T-helper 22 cell (primary cell): ENCODE data around the gene TOX2.

Source experiments
- DNase-seq: peaks from one replicate; pipeline ENCODE4 v3.0.0-alpha.2; 2020; ENCODE audit warnings: low read depth

Gene TOX2

DNA sequence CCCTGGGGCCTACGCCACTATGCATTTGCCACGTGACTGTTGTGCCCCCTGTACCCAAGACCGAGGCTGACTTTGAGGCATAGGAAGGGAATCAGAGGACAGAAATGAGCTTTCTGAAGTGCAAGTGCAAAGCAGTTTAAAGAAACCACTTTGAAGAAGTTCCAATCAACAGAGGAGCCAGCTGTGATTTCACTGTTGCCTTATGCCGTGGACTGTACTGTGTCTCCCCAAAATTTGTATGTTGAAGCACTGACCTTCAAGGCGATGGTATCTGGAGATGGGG is 161.2 kb downstream of the TOX2 start:
- DNase-seq, result no peak

DNA sequence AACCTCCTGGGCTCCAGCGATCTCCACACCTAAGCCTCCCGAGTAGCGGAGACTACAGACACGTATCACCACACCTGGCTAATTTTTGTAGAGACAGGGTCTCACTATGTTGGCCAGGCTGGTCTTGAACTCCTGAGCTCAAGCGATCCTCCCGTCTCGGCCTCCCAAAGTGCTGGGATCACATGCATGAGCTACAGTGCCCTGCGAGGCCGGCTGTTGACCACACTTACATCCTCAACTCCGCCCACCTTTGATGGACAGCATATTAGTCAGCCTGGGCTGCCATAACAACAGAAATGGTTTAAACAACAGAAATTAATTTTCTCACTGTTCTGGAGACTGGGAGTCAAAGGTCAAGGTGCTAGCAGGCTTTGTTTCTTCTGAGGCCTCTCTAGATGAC is 164.6 kb downstream of the TOX2 start:
- no peak for DNase-seq

- no peak for DNase-seq
Measured at GRCh38 chr20:44080064-44080463, 165.4 kb downstream of the TOX2 start.

- peak; percentile 34 for DNase-seq
Measured at GRCh38 chr20:44080646-44081267, 166.1 kb downstream of the TOX2 start.

- DNase-seq, result no peak
Measured at GRCh38 chr20:44081476-44081875, 166.8 kb downstream of the TOX2 start.

DNA sequence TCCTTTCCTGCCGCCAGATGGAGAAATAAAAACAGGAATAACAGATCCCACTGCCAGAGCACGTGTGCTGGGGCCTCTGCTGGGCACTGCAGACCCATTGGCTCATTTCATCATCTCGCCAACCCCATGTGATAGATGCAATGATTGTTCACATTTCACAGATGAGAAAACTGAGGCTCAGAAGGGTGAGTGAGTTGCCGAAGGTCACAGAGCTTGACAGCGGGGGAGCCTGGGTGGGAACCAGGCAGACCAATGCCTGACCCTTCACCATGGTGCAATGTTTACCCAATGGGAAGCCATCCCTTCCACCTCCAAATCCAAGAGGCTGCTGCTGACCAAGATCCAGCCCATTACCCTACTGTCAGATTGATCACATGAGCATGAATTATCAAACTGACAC is 167.2 kb downstream of the TOX2 start:
- no peak for DNase-seq

DNA sequence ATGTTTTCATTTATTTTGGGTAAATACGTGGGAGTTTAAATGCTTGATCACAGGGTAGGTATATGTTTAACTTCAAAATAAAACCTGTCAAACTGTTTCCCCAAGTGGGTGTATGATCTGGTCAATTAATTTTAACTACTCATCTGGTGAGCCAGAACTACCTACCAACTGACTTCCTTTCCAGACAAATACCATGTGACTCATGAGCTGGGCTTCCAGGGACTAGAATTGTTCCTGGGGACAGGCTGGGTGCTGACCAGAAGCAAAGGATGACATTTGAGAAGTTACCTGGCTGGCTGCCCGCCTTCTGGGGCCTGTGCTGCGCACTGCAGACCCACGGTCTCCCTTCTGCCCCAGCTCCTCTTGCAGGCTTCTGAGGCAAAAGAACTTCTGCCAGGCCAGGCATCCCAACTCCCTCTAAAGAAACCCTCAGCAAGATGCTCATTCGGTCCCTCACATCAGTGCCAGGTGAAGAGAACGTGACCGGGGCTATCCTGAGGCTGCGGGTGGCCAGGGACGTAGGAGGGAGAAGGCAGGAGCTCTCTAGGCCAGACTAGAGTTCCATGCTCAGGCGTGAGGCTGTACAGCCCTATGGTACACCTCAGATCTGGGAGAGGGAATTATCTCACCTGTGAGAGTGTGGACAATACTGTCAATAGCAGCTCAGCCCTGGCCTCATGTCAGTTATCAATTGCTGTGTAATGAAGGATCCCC is 168.7 kb downstream of the TOX2 start:
- DNase-seq, result no peak

DNA sequence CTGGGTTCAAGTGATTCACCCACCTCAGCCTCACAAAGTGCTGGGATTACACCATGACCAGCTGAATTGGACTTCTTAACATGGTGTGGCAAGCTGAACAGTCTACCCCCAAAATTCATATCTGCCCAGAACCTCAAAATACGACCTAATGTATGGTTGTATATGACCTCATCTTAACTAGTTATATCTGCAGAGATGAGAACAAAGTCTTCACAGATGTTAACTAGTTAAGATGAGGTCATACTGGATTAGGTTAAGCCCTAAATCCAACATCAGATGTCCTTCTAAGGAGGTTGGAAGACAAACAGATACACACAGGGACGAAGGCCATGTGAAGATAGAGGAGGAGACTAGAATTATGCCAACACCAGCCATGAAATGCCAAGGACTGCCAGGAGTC is 169.8 kb downstream of the TOX2 start:
- no peak for DNase-seq

DNA sequence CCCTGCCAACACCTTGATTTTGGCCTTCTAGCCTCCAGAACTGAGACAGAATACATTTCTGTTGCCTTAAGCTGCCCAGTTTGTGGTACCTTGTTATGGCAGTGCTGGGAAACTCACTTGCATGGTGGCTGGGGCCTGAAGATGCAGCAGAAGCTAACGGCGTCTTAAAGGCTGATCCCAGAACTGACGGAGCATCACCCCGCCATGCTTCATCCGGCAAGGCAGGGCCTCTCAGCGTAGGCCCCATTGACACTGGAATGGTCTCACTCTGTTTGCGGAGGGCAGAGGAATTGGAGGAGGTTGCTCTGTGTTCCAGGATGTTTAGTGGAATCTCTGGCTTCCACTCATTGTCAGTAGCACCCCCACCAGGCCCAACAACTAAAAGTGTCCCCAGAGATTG is 170.2 kb downstream of the TOX2 start:
- DNase-seq, result no peak

DNA sequence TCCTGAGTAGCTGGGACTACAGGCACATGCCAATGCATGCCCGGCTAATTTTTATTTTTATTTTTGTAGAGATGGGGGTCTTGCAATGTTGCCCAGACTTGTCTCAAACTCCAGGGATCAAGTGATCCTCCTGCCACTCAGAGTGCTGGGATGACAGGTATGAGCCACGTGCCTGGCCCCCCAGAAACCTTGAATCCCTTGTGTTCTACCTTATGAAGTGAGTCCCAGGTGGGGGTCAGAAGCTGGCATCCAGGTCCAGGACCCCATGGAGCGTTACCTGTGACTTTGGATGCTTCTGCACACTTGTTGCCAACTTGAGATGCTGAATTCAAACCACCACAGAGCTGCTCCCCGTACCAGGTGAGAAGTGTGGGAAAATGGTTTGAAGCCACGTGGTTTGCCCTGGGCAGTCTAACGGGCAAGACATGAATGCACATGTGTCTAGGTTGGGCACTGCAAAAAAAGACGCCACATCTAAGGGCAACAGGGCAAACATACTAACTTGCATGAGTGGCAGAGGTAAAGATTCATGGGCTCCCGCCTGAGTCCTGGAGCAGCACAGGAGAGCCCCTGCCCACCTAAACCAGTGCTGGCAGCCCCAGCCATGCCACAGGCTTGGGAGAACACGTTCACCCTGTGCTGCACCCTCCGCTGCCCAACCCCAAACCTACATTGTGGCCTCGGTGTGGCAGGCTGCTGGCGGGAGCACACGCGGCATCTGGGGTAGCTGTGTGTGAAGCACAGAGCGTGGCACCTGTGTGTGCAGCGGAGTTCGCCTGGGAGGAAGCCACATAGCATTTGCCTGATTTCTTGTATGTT is 171.2 kb downstream of the TOX2 start:
- no peak for DNase-seq

- no peak for DNase-seq
Measured at GRCh38 chr20:44087051-44087856, 172.6 kb downstream of the TOX2 start.

- no peak for DNase-seq
Measured at GRCh38 chr20:44087857-44088120, 173.1 kb downstream of the TOX2 start.

DNA sequence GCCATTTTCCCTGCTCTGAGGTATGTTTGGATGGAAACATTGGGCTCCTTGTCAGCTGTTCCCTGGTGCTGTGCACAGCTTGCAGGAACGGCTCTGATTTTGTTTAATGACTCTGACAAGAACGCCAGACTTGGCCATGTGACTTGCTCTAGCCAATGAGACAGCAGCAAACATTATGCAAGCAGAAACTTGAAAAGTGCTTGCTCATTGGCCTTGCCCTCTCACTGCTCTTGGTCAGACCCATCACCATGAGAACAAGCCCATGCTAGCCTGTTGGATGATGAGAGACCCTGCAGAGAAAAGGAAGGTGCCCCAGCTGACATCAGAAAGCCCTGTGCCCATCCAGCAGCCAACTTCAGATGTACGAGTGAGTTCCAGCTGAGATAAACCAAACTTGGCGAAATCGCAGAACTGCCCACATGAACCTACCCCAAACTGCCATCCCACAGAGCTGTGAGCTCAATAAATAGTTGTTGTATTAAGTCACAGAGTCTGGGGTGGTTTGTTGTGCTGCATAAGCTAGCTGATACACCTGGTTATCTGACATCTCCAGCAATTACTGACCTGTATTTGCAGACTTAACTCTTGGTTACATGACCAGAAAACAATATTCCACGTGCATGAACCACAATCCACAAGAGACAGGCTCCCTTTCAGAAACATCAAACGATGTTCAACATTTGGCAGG is 175.5 kb downstream of the TOX2 start:
- DNase-seq, result no peak

- no peak for DNase-seq
Measured at GRCh38 chr20:44091026-44091425, 176.4 kb downstream of the TOX2 start.

- no peak for DNase-seq
Measured at GRCh38 chr20:44092551-44093248, 178.0 kb downstream of the TOX2 start.

- no peak for DNase-seq
Measured at GRCh38 chr20:44093249-44093582, 178.6 kb downstream of the TOX2 start.

GRCh38 chr20:44095831-44096230 is 181.2 kb downstream of the TOX2 start:
- DNase-seq, result no peak

DNA sequence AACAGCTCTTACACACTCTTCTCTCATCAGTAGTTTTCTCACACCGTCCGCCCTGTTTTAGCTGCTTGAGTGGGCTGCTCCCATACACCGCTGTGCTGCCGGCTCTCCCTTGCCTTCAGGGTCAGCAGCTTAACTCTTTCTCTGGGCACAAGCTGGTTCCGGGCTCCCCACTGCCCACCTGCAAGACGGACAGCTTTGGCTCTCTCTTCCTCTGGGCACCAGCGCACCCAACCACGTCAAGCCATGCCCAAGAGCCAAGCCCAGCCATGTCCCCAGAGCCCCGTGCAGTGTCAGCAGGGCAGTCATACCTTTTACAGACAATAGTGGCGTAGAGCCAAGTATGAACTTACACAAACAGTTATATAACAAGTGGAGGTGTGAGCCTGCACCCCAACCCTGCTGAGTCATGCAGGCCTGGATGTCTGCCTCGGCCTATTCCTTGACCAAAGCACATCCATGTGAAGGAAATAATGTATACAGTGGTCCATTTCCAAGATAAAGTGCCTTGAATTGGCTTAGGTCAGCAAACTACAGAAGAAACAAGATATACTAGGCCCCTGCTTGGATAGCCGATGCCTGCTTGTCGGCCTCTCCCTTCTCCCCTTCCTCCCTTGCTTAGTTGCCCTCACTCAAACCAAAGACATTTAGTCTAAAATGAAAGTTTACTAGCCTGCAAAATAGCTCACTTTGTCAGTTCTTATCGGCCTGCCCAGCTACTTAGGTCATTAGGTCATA is 183.0 kb downstream of the TOX2 start:
- DNase-seq, result no peak

- no peak for DNase-seq
Measured at GRCh38 chr20:44098256-44098630, 183.6 kb downstream of the TOX2 start.

DNA sequence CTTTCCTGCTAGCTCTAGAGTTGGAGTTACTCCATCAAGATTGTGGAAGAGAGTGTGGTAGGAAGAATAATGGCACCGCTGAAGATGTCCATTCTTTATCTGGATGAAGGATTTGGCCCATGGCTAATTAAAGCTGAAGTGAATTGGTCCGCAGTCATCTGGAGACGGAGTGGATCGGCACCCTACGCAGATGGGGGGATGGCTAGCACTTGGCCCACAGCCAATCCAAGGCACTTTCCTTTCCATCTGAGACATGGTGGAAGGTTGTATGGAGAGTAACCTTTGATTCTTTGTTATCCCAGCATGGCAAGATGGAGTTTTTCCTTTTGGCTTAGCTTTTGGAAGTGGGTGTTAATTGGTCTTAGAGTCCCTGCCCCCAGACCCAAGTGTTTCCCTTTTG is 184.0 kb downstream of the TOX2 start:
- no peak for DNase-seq

DNA sequence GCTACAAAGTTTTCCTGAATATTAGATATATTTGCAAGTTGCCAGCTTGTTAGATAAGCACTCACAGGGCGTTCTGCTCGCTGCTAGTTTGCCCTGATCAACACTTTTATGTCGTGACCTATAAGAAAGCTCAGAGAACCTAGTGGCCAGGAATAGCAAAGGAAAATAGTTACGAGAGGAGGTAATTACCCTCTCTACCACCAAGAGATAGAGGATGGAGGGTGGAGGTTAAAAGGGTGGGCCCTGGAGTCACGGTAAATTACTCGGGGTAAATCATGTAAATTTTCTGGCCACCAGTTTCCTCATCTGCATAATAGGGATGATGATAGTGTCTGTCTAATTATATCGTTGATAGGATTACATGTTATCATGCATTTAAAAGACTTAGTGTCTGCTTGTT is 185.2 kb downstream of the TOX2 start:
- DNase-seq, result no peak
